Lower leg skin (tissue), 3 donors: Measurements from ENCODE around the gene MUC12.
"Not testable (repeated sequence)": the region's sequence is repeated elsewhere in the genome, so short reads cannot be mapped to it uniquely, and the experiment has no call there.

Experiments used
- CTCF ChIP-seq, 3 donors: fragments of 450-650 bp; IDR thresholded peaks; one replicate each; pipeline ENCODE4 v1.5.1; 2016; ENCODE audit warnings: antibody characterized with exemption in 3 of 3, mild to moderate bottlenecking in 3 of 3, moderate library complexity in 2 of 3
- POLR2A ChIP-seq, 2 donors: fragments of 450-650 bp; IDR thresholded peaks; one replicate each; pipeline ENCODE4 v1.6.1; 2016 to 2017; ENCODE audit warnings: antibody characterized with exemption in 2 of 2, mild to moderate bottlenecking in 1 of 2, moderate library complexity in 1 of 2

- TF ChIP-seq CTCF, POLR2A (IDR thresholded peaks at IDR 0.05): not testable (repeated sequence)
Observed at GRCh38 chr7:101002333-101002732, 33.0 kb downstream of the MUC12 start.
